Esophagus mucosa (tissue), 1 donor: Measurements from ENCODE around the gene PPP1R26. TPM values are rescaled to one million over a fixed set of nuclear protein-coding genes. Genes with fewer than 3 reads are reported as not detected.
"Not testable (repeated sequence)": the region's sequence is repeated elsewhere in the genome, so short reads cannot be mapped to it uniquely, and the experiment has no call there.

Experiments
- ATAC-seq: fragments of 200-7000 bp; cut with Tn5 transposase; one replicate; pipeline ENCODE4 v1.9.1; 2020
- total RNA-seq: library from RNA; stranded (reverse); gene quantifications from one replicate; pipeline ENCODE4 v1.2.4, GENCODE V29; 2023
- donor health status: DM: yes; HTN: yes; CAD: no.

The PPP1R26 gene
- total RNA-seq, 1 donor from 2014 or later, result 5.2 TPM

GRCh38 chr9:135522137-135522877, 42.7 kb downstream of the PPP1R26 start:
- no peak for ATAC-seq

DNA sequence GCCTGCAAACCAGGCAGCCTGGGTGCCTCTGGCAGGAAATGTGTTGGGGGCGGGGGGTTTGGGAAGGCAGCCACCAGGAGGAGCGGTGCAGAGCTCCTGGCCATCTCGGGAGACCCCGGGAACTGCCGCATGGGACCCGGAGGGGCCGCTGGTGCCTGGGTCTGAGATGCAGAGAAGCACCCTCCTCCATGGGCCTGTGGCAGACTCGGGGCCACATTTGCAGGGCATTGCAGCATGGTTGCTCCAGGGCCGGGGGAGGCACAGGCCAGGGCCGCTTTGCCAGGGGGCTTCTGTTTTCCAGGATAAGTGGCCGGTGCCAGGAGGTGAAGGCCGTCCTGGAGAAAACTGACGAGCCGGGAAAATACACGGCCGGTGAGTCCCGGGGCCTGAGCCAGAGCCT, 43.3 kb downstream of the PPP1R26 start:
- no peak for ATAC-seq

DNA sequence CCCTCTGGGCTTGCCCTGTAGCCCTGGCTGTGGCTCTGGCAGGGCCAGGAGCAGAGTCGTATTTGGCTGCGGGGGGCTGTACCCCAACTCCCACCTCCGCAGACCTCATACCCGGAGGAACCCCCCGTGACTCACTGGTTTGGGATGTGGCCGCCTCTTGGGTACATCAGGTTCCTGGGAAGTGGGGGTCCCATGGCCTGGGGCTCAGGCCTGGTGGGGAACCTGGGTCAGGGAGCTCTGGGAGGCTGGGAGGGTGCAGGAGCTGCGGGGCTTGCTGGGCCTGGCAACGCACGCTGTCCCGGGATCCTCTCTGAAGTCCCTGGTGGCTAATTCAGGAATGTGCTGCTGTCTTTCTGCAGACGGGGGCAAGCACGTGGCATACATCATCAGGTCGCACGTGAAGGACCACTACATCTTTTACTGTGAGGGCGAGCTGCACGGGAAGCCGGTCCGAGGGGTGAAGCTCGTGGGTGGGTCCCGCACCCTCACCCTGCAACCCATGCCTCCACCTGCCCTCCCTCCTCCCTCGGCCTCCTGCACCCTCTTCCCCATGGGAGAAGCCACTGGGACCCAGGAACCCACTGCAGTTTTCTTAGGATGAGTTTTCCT, 44.0 kb downstream of the PPP1R26 start:
- ATAC-seq, result no peak

GRCh38 chr9:135524130-135524861, 44.7 kb downstream of the PPP1R26 start:
- ATAC-seq, result no peak

GRCh38 chr9:135525241-135526088, 45.9 kb downstream of the PPP1R26 start:
- ATAC-seq, result no peak

DNA sequence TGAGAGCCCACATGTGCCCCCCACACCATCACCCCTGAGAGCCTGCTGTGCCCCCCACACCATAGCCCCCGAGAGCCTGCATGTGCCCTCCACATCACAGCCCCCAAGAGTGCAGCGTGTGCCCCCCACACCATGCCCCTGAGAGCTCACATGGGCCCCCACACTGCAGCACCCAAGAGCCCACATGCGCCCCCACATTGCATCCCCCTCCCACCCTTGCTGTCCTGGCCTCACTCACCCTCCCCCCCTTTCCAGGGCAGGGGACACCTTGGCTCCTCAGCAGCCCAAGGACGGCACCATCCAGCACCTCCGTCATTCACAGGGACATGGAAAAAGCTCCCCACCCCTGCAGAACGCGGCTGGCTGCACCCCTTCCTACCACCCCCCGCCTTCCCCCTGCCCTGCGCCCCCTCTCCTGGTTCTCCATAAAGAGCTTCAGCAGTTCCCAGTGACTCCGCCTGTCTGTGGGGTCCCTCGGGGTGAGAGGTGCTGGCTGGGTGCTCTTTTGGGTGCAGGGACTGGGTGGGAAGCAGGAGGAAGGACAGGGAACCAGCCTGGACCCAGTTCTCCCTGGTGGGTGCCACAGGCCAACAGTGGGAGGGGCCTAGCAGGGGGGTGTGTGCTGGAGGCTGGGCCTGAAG, 46.6 kb downstream of the PPP1R26 start:
- ATAC-seq, result no peak

- ATAC-seq, result no peak
Measured at GRCh38 chr9:135526730-135527571, 47.4 kb downstream of the PPP1R26 start.

DNA sequence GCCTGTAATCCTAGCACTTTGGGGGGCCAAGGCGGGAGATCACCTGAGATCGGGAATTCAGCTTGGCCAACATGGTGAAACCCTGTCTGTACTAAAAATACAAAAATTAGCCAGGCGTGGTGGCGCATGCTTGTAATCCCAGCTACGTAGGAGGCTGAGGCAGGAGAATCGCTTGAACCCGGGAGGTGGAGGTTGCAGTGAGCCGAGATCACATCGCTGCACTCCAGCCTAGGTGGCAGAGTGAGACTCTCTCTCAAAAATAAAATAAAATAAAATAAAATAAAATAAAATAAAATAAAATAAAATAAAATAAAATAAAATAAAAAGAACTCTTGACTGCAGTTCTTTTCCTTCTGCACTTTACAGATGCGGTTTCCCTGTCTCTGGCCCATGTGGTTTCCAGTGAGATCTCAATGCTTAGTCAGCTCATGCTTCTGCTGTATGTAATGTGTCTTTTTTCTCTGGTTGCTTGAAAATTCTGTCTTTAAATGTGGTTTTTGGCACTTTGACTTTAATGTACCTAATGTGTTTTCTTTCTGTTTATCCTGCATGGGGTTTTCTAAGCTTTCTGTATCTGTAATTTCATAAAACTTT, 49.4 kb downstream of the PPP1R26 start:
- not testable (repeated sequence) for ATAC-seq

DNA sequence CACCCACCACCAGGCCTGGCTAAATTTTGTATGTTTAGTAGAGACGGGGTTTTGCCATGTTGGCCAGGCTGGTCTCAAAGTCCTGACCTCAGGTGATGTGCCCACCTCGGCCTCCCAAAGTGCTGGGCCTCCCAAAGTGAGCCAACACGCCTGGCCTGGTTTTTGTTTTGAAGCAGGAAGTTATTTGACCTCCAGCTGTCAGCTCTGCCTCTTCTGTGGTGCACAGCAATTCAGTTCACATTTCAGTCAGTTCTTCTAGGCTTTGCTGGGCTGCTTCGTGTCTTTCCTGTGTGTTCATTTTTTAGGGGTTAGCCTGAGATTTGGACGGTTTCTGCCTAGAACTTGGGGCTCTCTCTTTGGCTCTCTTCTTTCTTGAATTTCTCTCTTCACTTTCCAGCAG, 50.6 kb downstream of the PPP1R26 start:
- no peak for ATAC-seq

DNA sequence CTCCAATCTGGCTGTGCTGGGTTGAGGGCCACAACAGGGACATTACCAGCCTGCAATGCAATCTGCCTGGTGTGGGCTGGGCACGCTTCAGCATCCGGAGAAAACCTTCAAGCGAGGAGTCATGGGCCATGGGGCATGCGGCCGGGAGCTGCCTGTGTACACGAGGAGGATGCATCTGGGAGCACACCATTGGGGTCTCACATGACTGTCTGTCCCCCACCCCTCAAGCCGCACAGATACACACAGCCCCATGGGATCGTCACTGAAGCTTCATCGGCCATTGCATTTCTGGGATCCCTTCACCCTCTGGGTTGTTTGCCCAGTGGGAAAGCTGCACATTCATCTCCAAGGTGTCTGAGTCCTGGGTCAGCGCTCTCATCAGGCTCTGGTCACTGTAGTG, 51.5 kb downstream of the PPP1R26 start:
- no peak for ATAC-seq

DNA sequence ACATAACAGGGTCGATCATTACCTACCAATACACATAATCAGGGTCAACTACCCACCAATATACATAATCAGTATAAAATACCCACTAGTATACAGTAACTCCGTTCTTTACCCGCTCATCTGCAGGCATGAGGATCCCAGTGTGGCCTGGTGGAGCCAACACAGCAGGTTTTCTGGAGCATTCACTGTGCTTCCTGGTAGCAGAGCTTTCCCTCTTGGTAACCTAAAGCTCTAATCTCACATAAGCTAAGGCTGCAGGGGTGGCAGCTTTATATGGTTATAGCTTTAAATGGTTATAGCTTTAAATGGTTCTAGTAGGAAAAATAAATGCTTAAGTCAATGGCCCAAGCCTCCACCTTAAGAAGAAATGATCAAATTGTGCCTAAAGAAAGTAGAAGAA, 53.5 kb downstream of the PPP1R26 start:
- no peak for ATAC-seq

- no peak for ATAC-seq
Measured at GRCh38 chr9:135533674-135534073, 54.1 kb downstream of the PPP1R26 start.

DNA sequence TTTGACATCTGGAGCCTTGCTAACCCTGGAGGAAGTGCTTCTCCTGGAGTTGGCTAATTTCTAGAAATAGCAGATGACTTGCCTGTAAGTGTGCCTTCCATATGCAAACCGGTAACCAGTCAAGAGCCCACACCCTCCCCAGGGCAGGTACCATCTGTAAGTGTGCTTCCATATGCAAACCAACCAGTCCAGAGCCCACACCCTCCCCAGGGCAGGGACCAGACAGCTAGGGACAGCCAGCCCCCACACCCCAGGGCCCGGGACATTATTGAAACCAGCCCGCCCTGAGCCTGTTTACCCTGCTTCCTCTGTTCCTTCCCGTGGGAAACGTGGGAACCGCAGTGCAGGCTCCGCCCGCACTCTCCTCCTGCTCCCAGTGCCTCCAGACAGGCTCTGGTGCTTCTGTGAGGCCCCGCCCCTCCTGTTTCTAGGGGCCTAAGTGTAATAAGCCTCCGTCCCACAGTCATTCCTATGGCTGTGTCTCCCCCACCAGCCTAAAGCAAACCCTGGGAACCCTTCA, 54.7 kb downstream of the PPP1R26 start:
- not testable (repeated sequence) for ATAC-seq

GRCh38 chr9:135534826-135535225, 55.2 kb downstream of the PPP1R26 start:
- ATAC-seq, result not testable (repeated sequence)

DNA sequence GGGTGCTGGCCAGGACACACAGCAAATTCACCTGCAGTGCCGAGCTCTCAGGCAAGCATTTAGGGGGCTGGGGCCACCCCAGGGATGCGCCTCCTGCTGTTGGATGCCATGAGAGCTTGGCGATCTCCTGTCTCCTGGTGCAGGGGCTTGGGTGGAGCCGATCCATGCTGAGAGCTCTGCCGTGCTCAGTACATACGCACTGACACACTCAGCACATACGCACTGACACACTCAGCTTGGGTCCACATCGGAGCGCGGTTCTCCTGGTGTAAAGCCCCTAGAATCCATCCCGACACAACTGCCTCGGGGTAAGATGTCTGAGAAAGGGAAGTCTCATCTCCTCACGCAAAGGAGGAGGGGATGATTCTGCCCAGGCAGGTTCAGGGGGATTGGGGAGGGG, 56.0 kb downstream of the PPP1R26 start:
- ATAC-seq, result not testable (repeated sequence)

GRCh38 chr9:135536216-135536615, 56.6 kb downstream of the PPP1R26 start:
- ATAC-seq, result no peak
